Neural cell (in vitro differentiated cells): ENCODE measurements around the gene PIERCE2.

Source experiments
- EP300 ChIP-seq: fragments of 450-650 bp; conservative IDR thresholded peaks from 2 replicates; pipeline ENCODE4 v1.6.1; 2014; ENCODE audit warnings: antibody characterized with exemption, mild to moderate bottlenecking, moderate library complexity; ENCODE audit not compliant: poor library complexity, severe bottlenecking
- EZH2 ChIP-seq: fragments of 200-600, 300-800 bp; shearing (Covaris generic), sonication (generic); IDR thresholded peaks from 2 replicates; pipeline ENCODE4 v1.6.1; 2014; ENCODE audit warnings: antibody characterized with exemption, low read length, borderline replicate concordance, mild to moderate bottlenecking; ENCODE audit not compliant: insufficient read depth, poor library complexity, severe bottlenecking
- MXI1 ChIP-seq: fragments of 450-650 bp; conservative IDR thresholded peaks from 2 replicates; pipeline ENCODE4 v1.6.1; 2014; ENCODE audit warnings: antibody characterized with exemption, mild to moderate bottlenecking; ENCODE audit not compliant: poor library complexity, severe bottlenecking
- RAD21 ChIP-seq: fragments of 450-650 bp; conservative IDR thresholded peaks from 2 replicates; pipeline ENCODE4 v1.6.1; 2014; ENCODE audit warnings: antibody characterized with exemption, mild to moderate bottlenecking, moderate library complexity
- SMC3 ChIP-seq: fragments of 450-650 bp; conservative IDR thresholded peaks from 2 replicates; pipeline ENCODE4 v1.6.1; 2014; ENCODE audit warnings: antibody characterized with exemption, mild to moderate bottlenecking, moderate library complexity; ENCODE audit not compliant: poor library complexity
- TAF1 ChIP-seq: IDR thresholded peaks from 2 replicates; pipeline ENCODE4 v1.6.1; 2012; ENCODE audit warnings: low read depth
- TF ChIP-seq, protein P1 (sequence below): fragments of 450-650 bp; IDR thresholded peaks from 2 replicates; pipeline ENCODE4 v1.5.1; 2014; ENCODE audit warnings: antibody characterized with exemption, mild to moderate bottlenecking, moderate library complexity; ENCODE audit not compliant: poor library complexity, severe bottlenecking
- TF ChIP-seq, protein P2 (sequence below): IDR thresholded peaks from 2 replicates; pipeline ENCODE4 v1.6.1; 2012; ENCODE audit warnings: borderline replicate concordance

DNA sequence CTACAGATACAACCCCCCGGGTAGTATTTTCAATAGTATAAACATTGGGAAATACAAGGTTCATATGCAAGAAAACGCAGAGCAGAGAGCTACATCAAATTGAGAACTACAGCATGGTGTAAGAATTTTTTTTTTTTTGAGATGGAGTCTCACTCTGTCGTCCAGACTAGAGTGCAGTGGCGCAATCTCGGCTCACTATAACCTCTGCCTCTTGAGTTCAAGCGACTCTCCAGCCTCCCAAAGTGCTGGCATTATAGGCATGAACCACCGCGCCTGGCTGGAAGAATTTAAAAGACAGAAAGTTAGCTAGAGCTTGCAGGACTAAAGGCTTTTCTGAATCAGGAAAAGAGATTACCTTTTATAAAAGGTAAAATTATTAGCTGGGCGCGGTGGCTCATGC lies 47.2 kb upstream of the PIERCE2 start:
- TF ChIP-seq, protein P1, sequence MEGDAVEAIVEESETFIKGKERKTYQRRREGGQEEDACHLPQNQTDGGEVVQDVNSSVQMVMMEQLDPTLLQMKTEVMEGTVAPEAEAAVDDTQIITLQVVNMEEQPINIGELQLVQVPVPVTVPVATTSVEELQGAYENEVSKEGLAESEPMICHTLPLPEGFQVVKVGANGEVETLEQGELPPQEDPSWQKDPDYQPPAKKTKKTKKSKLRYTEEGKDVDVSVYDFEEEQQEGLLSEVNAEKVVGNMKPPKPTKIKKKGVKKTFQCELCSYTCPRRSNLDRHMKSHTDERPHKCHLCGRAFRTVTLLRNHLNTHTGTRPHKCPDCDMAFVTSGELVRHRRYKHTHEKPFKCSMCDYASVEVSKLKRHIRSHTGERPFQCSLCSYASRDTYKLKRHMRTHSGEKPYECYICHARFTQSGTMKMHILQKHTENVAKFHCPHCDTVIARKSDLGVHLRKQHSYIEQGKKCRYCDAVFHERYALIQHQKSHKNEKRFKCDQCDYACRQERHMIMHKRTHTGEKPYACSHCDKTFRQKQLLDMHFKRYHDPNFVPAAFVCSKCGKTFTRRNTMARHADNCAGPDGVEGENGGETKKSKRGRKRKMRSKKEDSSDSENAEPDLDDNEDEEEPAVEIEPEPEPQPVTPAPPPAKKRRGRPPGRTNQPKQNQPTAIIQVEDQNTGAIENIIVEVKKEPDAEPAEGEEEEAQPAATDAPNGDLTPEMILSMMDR = no peak
- TF ChIP-seq, protein P2, sequence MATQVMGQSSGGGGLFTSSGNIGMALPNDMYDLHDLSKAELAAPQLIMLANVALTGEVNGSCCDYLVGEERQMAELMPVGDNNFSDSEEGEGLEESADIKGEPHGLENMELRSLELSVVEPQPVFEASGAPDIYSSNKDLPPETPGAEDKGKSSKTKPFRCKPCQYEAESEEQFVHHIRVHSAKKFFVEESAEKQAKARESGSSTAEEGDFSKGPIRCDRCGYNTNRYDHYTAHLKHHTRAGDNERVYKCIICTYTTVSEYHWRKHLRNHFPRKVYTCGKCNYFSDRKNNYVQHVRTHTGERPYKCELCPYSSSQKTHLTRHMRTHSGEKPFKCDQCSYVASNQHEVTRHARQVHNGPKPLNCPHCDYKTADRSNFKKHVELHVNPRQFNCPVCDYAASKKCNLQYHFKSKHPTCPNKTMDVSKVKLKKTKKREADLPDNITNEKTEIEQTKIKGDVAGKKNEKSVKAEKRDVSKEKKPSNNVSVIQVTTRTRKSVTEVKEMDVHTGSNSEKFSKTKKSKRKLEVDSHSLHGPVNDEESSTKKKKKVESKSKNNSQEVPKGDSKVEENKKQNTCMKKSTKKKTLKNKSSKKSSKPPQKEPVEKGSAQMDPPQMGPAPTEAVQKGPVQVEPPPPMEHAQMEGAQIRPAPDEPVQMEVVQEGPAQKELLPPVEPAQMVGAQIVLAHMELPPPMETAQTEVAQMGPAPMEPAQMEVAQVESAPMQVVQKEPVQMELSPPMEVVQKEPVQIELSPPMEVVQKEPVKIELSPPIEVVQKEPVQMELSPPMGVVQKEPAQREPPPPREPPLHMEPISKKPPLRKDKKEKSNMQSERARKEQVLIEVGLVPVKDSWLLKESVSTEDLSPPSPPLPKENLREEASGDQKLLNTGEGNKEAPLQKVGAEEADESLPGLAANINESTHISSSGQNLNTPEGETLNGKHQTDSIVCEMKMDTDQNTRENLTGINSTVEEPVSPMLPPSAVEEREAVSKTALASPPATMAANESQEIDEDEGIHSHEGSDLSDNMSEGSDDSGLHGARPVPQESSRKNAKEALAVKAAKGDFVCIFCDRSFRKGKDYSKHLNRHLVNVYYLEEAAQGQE = no peak
- TF ChIP-seq SMC3 = no peak
- no peak for TF ChIP-seq EZH2
- TF ChIP-seq TAF1 = no peak
- no peak for TF ChIP-seq RAD21
- TF ChIP-seq MXI1 = no peak
- no peak for TF ChIP-seq EP300
